GM10266 (cell line): ENCODE measurements around the gene SKA2.
A peak's percentile ranks its signal among the peaks of the same experiment; 100 is the strongest.

Experiments
- DNase-seq: peaks from one replicate; pipeline ENCODE4 v3.0.0; 2012; ENCODE audit errors: extremely low spot score
- CTCF ChIP-seq: IDR thresholded peaks from 2 replicates; pipeline ENCODE4 v1.5.1; 2012; ENCODE audit warnings: mild to moderate bottlenecking, low read depth; ENCODE audit not compliant: control insufficient read depth, insufficient read depth; ENCODE audit errors: missing control alignments

SKA2 gene

DNA sequence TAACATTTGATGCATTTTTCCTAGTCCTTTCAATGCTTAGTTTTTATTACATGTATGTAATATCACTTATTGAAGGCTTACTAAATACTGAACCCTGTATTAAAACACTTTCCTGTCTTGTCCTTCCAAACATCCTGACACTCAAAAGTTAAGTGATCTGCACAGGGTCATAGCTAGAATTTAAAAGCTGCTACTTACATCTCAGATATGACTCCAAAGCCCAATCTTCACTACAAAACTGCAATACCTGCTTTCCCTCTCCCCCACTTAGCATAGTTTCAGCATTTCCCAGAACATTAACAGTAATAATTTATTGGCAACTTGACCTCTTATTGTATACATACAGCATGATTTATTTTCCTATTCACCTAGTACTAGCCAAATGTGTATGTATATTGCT lies 44.0 kb downstream of the SKA2 start:
- TF ChIP-seq CTCF: no peak
- DNase-seq: no peak

GRCh38 chr17:59108400-59109102 lies 46.4 kb downstream of the SKA2 start:
- TF ChIP-seq CTCF: no peak
- DNase-seq: no peak

DNA sequence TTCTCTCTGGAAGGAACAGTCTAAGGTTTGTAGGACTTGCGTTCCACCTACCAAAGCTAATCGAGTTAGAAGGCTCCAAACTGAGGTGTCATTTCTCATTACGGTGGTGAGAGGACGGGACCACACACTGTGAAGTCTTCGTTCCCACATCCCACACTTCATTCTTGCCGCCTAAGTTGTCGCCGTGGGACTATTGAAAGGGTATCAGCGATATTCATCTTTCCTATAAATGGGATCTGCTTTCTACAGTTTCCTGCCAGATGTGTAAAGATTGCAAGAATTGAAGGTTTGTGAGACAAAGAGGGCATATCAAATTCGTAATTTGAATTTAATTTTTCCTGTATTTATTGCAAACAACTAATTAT lies 47.7 kb downstream of the SKA2 start:
- DNase-seq: no peak
- TF ChIP-seq CTCF: no peak

- DNase-seq: peak; percentile 96
- TF ChIP-seq CTCF: peak; percentile 5
Measured at GRCh38 chr17:59106463-59107305, 48.3 kb downstream of the SKA2 start, which contains the start of gene TRIM37. TRIM37 (minus strand) TSS chr17:59106880; CDS start chr17:59106461, 419 bp downstream.

- TF ChIP-seq CTCF: no peak
- peak; percentile 10 for DNase-seq
Measured at GRCh38 chr17:59105852-59106462, 49.0 kb downstream of the SKA2 start.

DNA sequence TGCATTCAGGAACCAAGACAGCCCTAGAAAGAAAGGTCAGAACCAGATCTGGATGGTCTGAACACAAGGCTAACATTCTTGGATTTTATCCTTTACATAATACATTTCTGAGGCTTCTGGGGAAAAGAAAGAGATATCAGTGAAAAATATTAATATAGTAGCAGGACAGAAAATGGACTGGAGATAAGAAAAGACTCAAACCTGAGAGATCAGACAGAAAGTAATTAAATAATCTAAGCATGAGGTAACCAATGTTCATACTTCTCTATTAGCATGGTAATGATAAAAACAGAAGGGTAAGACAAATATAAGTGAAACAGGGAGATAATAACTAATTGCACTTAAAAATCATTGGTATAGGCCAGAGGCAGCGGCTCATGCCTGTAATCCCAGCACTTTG lies 53.8 kb downstream of the SKA2 start:
- no peak for TF ChIP-seq CTCF
- no peak for DNase-seq
